ENCODE results near the gene ACOT8.

The ACOT8 gene

GRCh38 chr20:45817376-45818194 is 39.6 kb downstream of the ACOT8 start:
- FAIRE-seq: no peak
- no peak for TF ChIP-seq CTCF (IDR thresholded peaks at IDR 0.05; ENCODE audit: insufficient read depth, missing control alignments)
- no peak for DNase-seq (ENCODE audit: insufficient read length, low spot score)

- FAIRE-seq (no peak), DNase-seq (ENCODE audit: insufficient read length, low spot score) (no peak)
- no peak for TF ChIP-seq CTCF (IDR thresholded peaks at IDR 0.05; ENCODE audit: insufficient read depth, missing control alignments)
Measured at GRCh38 chr20:45816951-45817350, 40.2 kb downstream of the ACOT8 start.

- no peak for FAIRE-seq
- no peak for TF ChIP-seq CTCF (IDR thresholded peaks at IDR 0.05; ENCODE audit: insufficient read depth, missing control alignments)
- no peak for DNase-seq (ENCODE audit: insufficient read length, low spot score)
Measured at GRCh38 chr20:45814314-45814713, 42.9 kb downstream of the ACOT8 start.

GRCh38 chr20:45813489-45813888 is 43.7 kb downstream of the ACOT8 start:
- DNase-seq (ENCODE audit: insufficient read length, low spot score): no peak
- FAIRE-seq: no peak

GRCh38 chr20:45813006-45813340 is 44.2 kb downstream of the ACOT8 start:
- no peak for TF ChIP-seq CTCF (IDR thresholded peaks at IDR 0.05; ENCODE audit: insufficient read depth, missing control alignments)
- DNase-seq (ENCODE audit: insufficient read length, low spot score) (no peak), FAIRE-seq (no peak)

More at GRCh38 chr20:45813489-45813888, 43.7 kb downstream of the ACOT8 start:
- TF ChIP-seq CTCF (IDR thresholded peaks at IDR 0.05; ENCODE audit: insufficient read depth, missing control alignments): no peak

- TF ChIP-seq CTCF (IDR thresholded peaks at IDR 0.05; ENCODE audit: insufficient read depth, missing control alignments): no peak
- FAIRE-seq (peak; percentile 44), DNase-seq (ENCODE audit: insufficient read length, low spot score) (peak; percentile 99)
Measured at GRCh38 chr20:45812157-45813005, 44.8 kb downstream of the ACOT8 start, which contains the start of gene UBE2C. Gene UBE2C, plus strand, starts transcription at chr20:45812644. Its CDS starts 52 bp downstream, at chr20:45812696.
